Measurements from ENCODE around the gene C16orf90. TPM values are rescaled to one million over a fixed set of nuclear protein-coding genes. Genes with fewer than 3 reads are reported as not detected.
A peak's percentile ranks its signal among the peaks of the same experiment; 100 is the strongest.
"Not testable (repeated sequence)": the region's sequence is repeated elsewhere in the genome, so short reads cannot be mapped to it uniquely, and the experiment has no call there.

Gene C16orf90
- total RNA-seq, 2 donors from 2014 or later: not detected

- no peak for DNase-seq
- no peak overlapping the region for H3K4me3 Mint-ChIP-seq
- H3K4me1 Mint-ChIP-seq: peaks cover 13% of the 10 kb centered on the region
Measured at GRCh38 chr16:3478242-3478925, 16.9 kb downstream of the C16orf90 start.

GRCh38 chr16:3476409-3476808 lies 18.9 kb downstream of the C16orf90 start:
- H3K36me3 ChIP-seq (ENCODE audit: control insufficient read depth, insufficient read depth, low read length): peaks cover 39% of the 10 kb centered on the region
- Mint-ChIP-seq H3K36me3 (ENCODE audit: low read depth) (peaks cover 45% of the 10 kb centered on the region), H3K4me1 (peaks cover 9% of the 10 kb centered on the region), H3K9me3 (no peaks in the 10 kb centered on the region), H3K27ac (no peak overlapping the region), H3K4me3 (no peak overlapping the region), H3K27me3 (ENCODE audit: insufficient read depth) (no peaks in the 10 kb centered on the region)
- H3K4me1 ChIP-seq (ENCODE audit: control insufficient read depth, insufficient read depth, low read length): peaks cover 9% of the 10 kb centered on the region
- no peaks in the 10 kb centered on the region for H3K27me3 ChIP-seq (ENCODE audit: control insufficient read depth, insufficient read depth, low read length, poor library complexity, severe bottlenecking)
- no peak overlapping the region for H3K9ac ChIP-seq (ENCODE audit: extremely low read depth, low read length, poor library complexity, severe bottlenecking)
- no peak overlapping the region for H3K4me3 ChIP-seq (ENCODE audit: low read length)
- H3K9me3 ChIP-seq (ENCODE audit: control insufficient read depth, low read length): no peaks in the 10 kb centered on the region
- TF ChIP-seq CTCF (conservative IDR thresholded peaks at IDR 0.05): no peak
- DNase-seq: no peak
- no peak overlapping the region for H3K27ac ChIP-seq (ENCODE audit: low read depth, low read length)
- 85% methylated on average over 3 of the region's 3 CpGs; no CpG with 5 or more reads in 1 of the 2 experiments for WGBS, 2 experiments (ENCODE audit: insufficient coverage in 1 of 2, insufficient read length in 1 of 2)

More at GRCh38 chr16:3478242-3478925, 16.9 kb downstream of the C16orf90 start:
- no peaks in the 10 kb centered on the region for H3K9me3 ChIP-seq (ENCODE audit: control insufficient read depth, low read length)
- no peak for TF ChIP-seq CTCF (conservative IDR thresholded peaks at IDR 0.05)
- peaks cover 9% of the 10 kb centered on the region for H3K4me1 ChIP-seq (ENCODE audit: control insufficient read depth, insufficient read depth, low read length)
- H3K27me3 Mint-ChIP-seq (ENCODE audit: insufficient read depth): no peaks in the 10 kb centered on the region
- peaks cover 32% of the 10 kb centered on the region for H3K36me3 ChIP-seq (ENCODE audit: control insufficient read depth, insufficient read depth, low read length)
- H3K27ac ChIP-seq (ENCODE audit: low read depth, low read length): peak overlapping the region; percentile 57
- 91% methylated on average over 9 to 11 of the region's 11 CpGs for WGBS, 2 experiments (ENCODE audit: insufficient coverage in 1 of 2, insufficient read length in 1 of 2)
- no peaks in the 10 kb centered on the region for H3K27me3 ChIP-seq (ENCODE audit: control insufficient read depth, insufficient read depth, low read length, poor library complexity, severe bottlenecking)
- H3K36me3 Mint-ChIP-seq (ENCODE audit: low read depth): peaks cover 51% of the 10 kb centered on the region
- no peaks in the 10 kb centered on the region for H3K9me3 Mint-ChIP-seq
- H3K4me3 ChIP-seq (ENCODE audit: low read length): no peak overlapping the region
- H3K27ac Mint-ChIP-seq: peak overlapping the region; percentile 44
- H3K9ac ChIP-seq (ENCODE audit: extremely low read depth, low read length, poor library complexity, severe bottlenecking): no peak overlapping the region

GRCh38 chr16:3475604-3476375 lies 19.5 kb downstream of the C16orf90 start:
- Histone ChIP-seq H3K27me3 (ENCODE audit: control insufficient read depth, insufficient read depth, low read length, poor library complexity, severe bottlenecking) (no peaks in the 10 kb centered on the region), H3K36me3 (ENCODE audit: control insufficient read depth, insufficient read depth, low read length) (peaks cover 38% of the 10 kb centered on the region), H3K9me3 (ENCODE audit: control insufficient read depth, low read length) (no peaks in the 10 kb centered on the region), H3K27ac (ENCODE audit: low read depth, low read length) (no peak overlapping the region), H3K4me3 (ENCODE audit: low read length) (no peak overlapping the region), H3K4me1 (ENCODE audit: control insufficient read depth, insufficient read depth, low read length) (peaks cover 9% of the 10 kb centered on the region), H3K9ac (ENCODE audit: extremely low read depth, low read length, poor library complexity, severe bottlenecking) (no peak overlapping the region)
- TF ChIP-seq CTCF (conservative IDR thresholded peaks at IDR 0.05): no peak
- Mint-ChIP-seq H3K4me3 (no peak overlapping the region), H3K9me3 (no peaks in the 10 kb centered on the region), H3K4me1 (peaks cover 2% of the 10 kb centered on the region), H3K36me3 (ENCODE audit: low read depth) (peaks cover 42% of the 10 kb centered on the region), H3K27ac (peak overlapping the region; percentile 66), H3K27me3 (ENCODE audit: insufficient read depth) (no peaks in the 10 kb centered on the region)
- WGBS, 2 experiments (ENCODE audit: insufficient coverage in 1 of 2, insufficient read length in 1 of 2): 96 to 100% methylated on average over 12 to 29 of the region's 29 CpGs
- DNase-seq: peak; percentile 41

- H3K9me3 Mint-ChIP-seq; H3K4me3 ChIP-seq (ENCODE audit: low read length); H3K9ac ChIP-seq (ENCODE audit: extremely low read depth, low read length, poor library complexity, severe bottlenecking); H3K4me1 Mint-ChIP-seq; H3K4me3 Mint-ChIP-seq; H3K27me3 ChIP-seq (ENCODE audit: control insufficient read depth, insufficient read depth, low read length, poor library complexity, severe bottlenecking); H3K27me3 Mint-ChIP-seq (ENCODE audit: insufficient read depth); H3K9me3 ChIP-seq (ENCODE audit: control insufficient read depth, low read length); H3K27ac Mint-ChIP-seq; DNase-seq; H3K4me1 ChIP-seq (ENCODE audit: control insufficient read depth, insufficient read depth, low read length); H3K27ac ChIP-seq (ENCODE audit: low read depth, low read length): not testable (repeated sequence)
- 95 to 100% methylated on average over 2 to 7 of the region's 7 CpGs for WGBS, 2 experiments (ENCODE audit: insufficient coverage in 1 of 2, insufficient read length in 1 of 2)
- peaks cover 37% of the 10 kb centered on the region for H3K36me3 Mint-ChIP-seq (ENCODE audit: low read depth)
- H3K36me3 ChIP-seq (ENCODE audit: control insufficient read depth, insufficient read depth, low read length): peaks cover 36% of the 10 kb centered on the region
Measured at GRCh38 chr16:3474870-3475269, 20.4 kb downstream of the C16orf90 start.
